Activated T-helper 1 cell treated with anti-CD3 and anti-CD28 coated beads, Interleukin-2, amount 50 U/mL, for 16 hours (primary cell): ENCODE data around the gene ALKBH3.

ENCODE experiments used
- DNase-seq, 2 donors: peaks; one replicate each; pipeline ENCODE4 v3.0.0-alpha.2; 2020; ENCODE audit warnings: low read depth in 1 of 2, low spot score in 1 of 2

The ALKBH3 gene

DNA sequence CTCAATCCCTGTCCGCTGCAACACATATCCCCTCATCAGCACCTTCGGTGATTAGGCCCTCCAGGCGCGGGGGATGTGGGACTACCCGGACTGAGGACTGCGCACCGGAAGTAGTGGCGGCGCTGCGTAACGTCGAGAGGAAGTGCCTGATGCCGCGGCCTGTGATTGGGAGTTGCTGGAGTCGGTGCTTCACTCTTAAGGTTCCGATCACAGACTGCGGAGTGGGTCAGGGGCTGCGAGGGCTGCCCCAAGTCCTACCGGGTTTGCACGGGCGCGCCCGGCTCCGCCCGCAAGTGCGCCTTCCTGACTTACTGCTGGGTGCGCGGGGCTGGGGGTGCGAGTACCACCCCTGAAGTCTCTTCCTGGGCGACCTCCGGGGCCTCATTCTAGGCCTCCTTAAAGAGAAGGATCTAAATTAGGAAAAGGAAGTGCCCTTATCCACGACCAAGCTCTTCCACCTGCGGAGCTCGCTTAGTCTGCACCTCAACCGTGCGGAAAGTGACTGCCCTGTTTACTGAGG is at the start of gene ALKBH3:
Gene ALKBH3, plus strand, starts transcription at position 192 of the 520 bp plus-strand sequence. CDS start 1,822 bp downstream, outside the sequence.
- DNase-seq = peak; percentile 81 to 85

DNA sequence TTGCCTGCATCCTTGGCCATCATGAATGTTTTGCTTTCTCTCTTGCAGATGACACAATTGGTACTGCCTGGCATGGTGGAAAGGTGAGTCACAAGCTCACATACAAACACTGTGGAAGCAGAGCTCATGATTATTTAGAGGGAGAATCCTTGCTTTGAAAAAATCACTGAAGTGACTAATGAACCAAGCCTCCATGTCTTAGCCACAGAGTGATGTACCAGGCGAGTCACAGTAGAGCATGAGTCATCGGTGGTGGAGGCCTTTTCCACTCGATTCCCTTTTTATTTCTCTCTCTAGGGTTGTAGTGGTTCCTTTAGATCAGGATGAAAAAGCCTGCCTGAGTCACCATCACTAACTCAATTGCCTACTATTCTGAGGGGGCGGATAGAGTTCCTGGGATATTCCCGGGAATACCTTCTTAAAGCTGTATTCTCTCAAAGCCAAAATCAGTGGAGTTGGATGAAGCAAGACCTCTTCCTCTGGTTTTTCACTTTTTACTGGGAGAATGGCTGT is 49.6 kb upstream of the ALKBH3 start:
- peak in 1 of 2 donors; percentile 18 for DNase-seq

GRCh38 chr11:43832536-43832935 is 48.1 kb upstream of the ALKBH3 start:
- DNase-seq = no peak

GRCh38 chr11:43833657-43834073 is 47.0 kb upstream of the ALKBH3 start:
- no peak for DNase-seq

DNA sequence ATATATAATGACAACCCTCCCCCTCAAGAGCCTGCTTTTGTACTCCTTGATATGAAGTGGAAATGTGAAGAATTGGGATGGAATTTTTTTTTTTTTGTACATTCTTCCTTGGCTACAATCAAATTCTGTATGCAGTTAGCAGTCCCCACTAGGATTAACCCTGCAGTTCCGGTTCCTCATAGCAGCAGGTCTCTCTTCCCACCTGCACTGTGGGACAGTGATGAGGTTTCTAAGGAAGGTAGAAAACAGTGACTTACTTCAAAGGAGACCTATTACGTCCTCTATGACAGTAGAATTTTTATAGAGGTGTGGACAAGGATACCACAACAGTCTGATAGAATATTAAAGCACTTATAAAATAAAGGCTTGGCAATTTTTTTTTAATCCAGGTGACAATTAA is 46.3 kb upstream of the ALKBH3 start:
- DNase-seq = no peak

DNA sequence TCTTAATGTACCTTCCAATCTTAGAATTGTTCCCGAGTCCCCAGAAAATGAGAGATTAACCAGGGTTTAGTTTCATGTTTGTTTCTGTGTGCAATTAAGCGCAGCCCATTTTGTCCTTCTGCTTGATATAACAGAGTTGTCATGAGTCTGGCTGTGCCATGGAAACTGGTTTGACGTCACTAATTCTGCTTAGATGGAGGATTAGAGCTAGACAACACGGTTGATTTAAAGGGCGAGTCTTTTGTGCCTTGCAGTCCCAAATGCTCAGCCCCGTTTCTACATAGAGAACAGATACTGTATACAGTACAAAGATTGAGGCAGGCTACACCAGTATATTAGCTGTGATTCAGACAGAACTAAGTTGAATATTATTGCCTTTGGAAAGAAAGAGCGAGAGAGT is 45.5 kb upstream of the ALKBH3 start:
- no peak for DNase-seq

DNA sequence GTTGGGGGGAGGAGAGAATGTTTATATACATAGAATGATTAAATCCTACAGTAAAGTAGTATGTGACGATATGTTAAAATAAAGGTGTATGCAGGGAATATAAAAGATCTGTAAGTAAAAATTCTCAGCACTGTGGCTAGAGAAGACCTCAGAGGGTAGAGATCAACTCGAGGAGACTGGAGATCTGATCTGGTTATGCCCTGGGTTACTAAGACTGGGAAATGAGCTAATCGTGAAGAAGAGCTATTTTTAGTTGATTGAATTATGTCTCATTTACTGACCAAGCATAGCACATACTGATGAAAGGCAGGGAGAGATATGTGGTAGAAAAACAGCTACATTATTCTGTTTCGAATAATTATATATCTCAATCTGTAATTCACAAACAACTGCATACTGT is 42.8 kb upstream of the ALKBH3 start:
- no peak for DNase-seq

- no peak for DNase-seq
Observed at GRCh38 chr11:43842021-43842420, 38.6 kb upstream of the ALKBH3 start.

DNA sequence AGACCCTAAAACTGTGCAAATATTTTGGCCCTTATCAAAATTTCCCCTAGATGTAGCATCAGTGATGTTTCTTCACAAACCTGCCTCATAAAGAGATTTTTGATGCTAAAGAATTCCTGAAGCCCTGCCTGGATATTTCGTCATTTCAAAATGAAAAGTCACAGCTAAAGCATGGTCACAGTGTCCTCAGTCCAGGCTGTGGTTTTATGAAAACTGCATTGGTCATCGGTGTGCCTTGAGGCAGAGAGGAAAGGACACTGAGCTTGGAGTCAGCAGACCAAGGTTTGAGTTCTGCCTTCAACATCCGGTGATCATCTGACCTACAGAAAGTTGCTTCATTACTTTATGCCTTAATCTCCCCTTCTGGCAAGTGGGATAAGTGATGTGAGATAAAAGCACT is 34.8 kb upstream of the ALKBH3 start:
- no peak for DNase-seq

DNA sequence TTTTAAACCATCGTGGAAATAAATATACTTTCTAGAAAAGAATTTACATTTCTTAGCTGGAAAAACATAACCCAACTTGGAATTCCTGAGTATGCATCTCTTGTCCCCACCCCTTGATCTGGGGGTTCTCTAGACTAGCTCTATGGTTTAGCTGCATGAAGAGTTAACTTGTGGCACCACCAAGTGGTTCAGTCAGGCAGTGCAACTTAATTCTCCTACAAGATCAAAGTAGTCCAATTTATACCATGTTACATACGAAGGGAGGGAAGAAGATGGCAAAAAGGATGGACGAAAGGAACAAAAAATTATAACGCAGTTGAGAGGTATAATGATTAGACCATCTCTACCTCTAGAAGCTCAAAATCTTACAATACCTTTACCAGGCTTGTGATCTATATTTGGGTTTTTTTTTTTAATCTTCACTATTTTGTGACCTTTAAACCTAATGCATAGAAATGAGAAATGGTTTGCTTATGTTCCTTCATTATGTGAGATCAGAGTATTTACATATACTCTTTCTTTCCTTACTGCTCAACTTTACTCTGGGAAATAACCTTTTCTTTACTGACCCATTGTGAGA is 28.5 kb upstream of the ALKBH3 start:
- peak; percentile 7 to 22 for DNase-seq

- no peak for DNase-seq
Observed at GRCh38 chr11:43853781-43854180, 26.9 kb upstream of the ALKBH3 start.

DNA sequence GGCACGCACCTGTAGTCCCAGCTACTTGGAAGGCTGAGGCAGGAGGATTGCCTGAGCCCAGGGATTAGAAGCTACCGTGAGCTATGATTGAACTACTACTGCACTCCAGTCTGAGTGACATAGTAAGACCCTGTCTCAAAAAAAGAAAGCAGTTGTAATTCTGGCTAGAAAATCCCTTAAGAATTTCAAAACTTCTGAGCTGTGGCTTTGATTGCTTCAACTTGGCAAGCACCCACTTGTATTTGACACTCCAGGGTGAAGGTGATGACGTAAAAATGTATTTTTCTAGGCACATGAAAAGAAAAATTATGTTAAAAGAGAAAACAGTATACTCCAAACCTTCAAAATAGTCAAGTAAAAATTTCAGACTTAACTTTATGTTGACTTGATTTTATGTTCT is 23.6 kb upstream of the ALKBH3 start:
- no peak for DNase-seq

- no peak for DNase-seq
Observed at GRCh38 chr11:43861141-43861540, 19.5 kb upstream of the ALKBH3 start.

GRCh38 chr11:43866520-43866919 is 14.1 kb upstream of the ALKBH3 start:
- no peak for DNase-seq

DNA sequence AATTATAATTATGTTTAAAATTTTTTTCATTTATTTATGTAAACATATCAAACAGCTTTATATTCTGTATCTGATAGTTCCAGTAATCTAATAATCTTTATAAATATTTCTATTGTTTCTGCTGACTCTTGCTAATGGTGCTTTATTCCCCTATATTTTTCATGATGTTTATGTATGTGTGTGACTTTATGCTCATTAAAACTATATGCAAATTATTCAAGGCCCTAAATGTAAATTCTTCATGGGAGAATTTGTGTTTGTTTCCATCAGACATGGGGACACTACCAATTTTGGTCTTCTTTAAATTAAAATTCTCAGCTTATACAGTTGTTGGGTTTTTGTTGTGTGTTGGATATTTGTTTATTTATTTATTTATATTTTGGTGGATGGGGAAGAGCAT is 13.7 kb upstream of the ALKBH3 start:
- no peak for DNase-seq

- DNase-seq = peak in 1 of 2 donors; percentile 5
Observed at GRCh38 chr11:43868852-43869567, 11.6 kb upstream of the ALKBH3 start.

GRCh38 chr11:43871051-43871450 is 9.6 kb upstream of the ALKBH3 start:
- no peak for DNase-seq

DNA sequence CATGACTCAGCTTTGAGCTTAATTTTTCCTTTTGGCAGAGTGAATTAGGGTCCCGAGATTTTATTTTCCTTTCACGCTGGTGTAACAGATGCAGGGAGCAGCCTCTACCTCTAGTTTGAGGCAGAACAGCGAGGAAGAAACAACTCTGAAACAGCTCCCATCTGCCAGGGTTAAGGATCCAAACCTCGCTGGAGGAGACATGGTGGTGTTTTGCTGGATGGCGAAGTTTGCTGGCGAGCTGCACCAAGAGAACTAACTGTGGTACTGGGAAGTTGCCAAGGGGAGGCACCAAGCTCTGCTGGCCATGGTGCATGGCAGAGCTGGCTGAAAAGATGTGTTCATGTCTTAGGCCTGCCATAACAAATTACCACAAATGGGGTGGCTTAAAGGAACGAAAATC is 7.6 kb upstream of the ALKBH3 start:
- DNase-seq = no peak

DNA sequence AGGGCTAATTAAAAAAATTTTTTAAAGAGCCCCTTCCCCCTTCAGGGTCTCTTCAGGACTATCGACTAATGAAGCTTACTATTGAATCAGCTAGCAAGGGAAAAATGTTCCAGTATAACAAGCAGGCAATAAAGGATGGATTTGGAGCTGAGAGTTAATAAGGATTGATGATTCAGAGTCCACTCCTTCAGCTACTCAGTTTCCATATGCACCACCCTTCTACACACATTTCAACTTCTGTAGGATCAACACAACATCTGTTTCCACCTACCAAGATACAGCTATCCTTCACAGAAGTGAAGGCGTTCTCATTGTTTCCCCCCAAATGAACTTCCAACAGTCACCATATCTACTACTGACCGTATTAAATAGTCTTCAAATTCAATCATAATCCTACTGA is 6.6 kb upstream of the ALKBH3 start:
- no peak for DNase-seq

GRCh38 chr11:43874738-43875137 is 5.9 kb upstream of the ALKBH3 start:
- DNase-seq = no peak

- DNase-seq = no peak
Observed at GRCh38 chr11:43879789-43880639, 617 bp upstream of the ALKBH3 start.

DNA sequence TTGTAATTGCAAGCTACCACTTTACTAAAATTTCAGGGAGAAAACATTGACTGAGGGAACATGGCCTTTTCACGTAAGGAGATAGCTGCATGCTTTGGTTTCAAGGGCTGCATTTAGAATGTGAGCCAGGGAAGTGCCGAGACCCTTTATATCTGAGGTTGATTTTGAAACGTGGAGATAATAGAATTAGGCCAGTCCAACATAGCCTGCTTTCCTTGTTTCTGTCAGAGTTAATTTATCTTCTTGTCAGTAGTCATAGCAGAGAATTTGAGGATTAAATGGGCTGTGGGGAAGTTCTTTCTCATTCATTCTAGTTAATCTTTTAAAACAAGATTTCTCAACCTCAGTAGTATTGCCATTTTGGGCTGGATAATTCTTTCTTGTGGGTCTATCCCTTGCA is 12.2 kb downstream of the ALKBH3 start:
- no peak for DNase-seq
